ENCODE results near the gene RBM17.
A peak's percentile ranks its signal among the peaks of the same experiment; 100 is the strongest.

Gene RBM17

DNA sequence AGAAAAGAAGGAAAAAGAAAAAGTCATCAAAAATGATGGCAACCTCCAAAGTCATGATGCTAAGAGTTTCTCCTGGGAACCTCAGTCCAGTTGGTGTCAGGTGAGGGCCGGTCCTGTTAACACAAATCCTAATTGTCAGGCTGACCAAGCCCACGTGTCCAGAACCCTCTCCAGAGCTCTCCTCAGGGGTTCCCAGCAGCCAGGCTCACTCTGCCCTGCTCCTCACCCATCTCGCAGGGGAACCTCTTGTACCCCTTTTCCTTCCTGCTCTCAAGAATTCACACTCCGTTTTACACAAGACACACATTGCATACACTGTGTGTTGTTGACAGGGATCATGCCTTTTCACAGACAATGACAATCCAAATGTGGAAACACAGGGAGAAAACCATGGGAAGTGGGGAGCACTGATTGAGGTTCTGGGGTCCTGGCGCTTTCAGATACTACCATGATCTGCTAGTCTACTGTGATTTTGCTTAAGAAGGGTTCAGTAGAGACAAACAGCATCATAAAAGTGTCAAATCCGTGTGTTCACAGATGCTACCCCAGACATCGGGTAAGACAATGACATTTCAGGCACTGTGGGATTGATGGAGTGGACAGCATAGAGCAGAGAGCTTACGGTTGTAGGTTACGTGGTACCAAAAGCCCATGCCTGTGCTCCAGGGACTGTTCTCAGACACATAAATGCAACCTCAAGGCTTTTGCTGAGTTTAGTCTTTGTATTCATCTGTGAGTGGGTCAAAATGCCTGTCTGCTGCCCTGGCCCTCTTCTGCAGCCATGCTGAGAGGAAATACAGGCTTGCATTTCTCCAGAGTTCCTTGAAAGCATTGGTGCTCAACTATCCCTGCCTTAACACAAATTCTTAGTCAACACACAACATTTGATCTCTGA is 42.7 kb upstream of the RBM17 start:
- no peak for ATAC-seq (ENCODE audit: insufficient read depth, low read depth)
- Histone ChIP-seq H3K27me3 (ENCODE audit: insufficient read depth, low read length, poor library complexity) (peaks cover 22% of the 10 kb centered on the region), H3K9ac (ENCODE audit: low read depth, low read length) (no peak overlapping the region), H4K20me1 (ENCODE audit: insufficient read depth, low read length) (peaks cover 12% of the 10 kb centered on the region), H3K27ac (ENCODE audit: low read length) (no peak overlapping the region), H3K9me3 (ENCODE audit: insufficient read depth, low read length, severe bottlenecking) (no peaks in the 10 kb centered on the region), H2AFZ (ENCODE audit: low read depth, low read length) (no peak overlapping the region), H3K4me1 (ENCODE audit: insufficient read depth, low read length) (peaks cover 31% of the 10 kb centered on the region), H3K79me2 (ENCODE audit: insufficient read depth, low read length) (no peaks in the 10 kb centered on the region), H3K36me3 (ENCODE audit: insufficient read depth, low read length) (no peaks in the 10 kb centered on the region), H3K4me2 (ENCODE audit: insufficient read depth, low read length) (no peak overlapping the region), H3K4me3 (ENCODE audit: low read depth in 1 of 2, low read length in 2 of 2) (no peak overlapping the region)
- no peak for DNase-seq
- TF ChIP-seq CTCF (IDR thresholded peaks at IDR 0.05; ENCODE audit: borderline replicate concordance, extremely low read depth, low read length, poor library complexity, severe bottlenecking), result no peak
- peak; percentile 69 for TF ChIP-seq EZH2 (IDR thresholded peaks at IDR 0.05; ENCODE audit: borderline replicate concordance, low read depth, low read length, severe bottlenecking)

DNA sequence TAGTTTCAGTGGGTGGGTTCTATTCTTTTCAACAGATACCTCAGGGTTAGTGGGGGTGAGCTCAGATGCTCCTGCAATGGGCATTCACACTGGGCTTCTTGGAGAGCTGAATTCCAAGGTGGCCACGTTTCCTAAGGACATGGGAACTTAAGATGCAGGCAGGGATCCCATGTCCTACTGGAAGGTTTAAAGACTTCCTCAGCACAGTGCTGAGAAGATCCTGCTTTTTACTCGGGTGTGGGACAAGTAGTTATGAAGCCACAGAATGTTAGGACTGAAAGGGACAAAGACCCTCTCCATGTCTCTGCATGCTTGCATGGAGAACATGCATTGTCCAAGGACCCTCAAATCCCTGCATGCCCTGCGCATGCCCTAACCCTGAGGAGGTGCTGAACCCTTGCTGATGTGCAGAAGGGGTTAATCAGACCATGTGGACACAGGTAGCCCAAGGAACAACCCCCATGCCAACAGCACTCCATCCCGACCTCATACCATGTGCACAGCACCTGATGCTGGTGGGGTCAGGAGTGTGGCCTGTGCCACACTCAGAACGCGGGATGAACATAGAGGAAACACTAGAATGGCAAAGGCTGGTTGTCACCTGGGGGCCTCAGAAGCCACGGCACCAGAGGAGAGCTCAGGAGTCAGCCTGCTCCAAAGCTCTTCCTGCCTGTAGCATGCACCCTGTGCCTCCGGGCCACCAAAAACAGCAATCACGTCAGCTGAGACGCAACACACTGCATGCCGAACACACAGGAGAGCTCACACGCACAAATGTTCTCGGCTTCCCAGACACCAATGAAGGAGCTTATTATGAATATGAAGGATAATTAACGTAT is 41.8 kb upstream of the RBM17 start:
- no peak overlapping the region for H3K4me3 ChIP-seq (ENCODE audit: low read depth in 1 of 2, low read length in 2 of 2)
- ATAC-seq (ENCODE audit: insufficient read depth, low read depth) (no peak), DNase-seq (no peak)
- H2AFZ ChIP-seq (ENCODE audit: low read depth, low read length), result no peak overlapping the region
- no peak overlapping the region for H3K4me2 ChIP-seq (ENCODE audit: insufficient read depth, low read length)
- H3K27ac ChIP-seq (ENCODE audit: low read length), result no peak overlapping the region
- peaks cover 39% of the 10 kb centered on the region for H3K4me1 ChIP-seq (ENCODE audit: insufficient read depth, low read length)
- no peak overlapping the region for H3K9ac ChIP-seq (ENCODE audit: low read depth, low read length)
- H3K27me3 ChIP-seq (ENCODE audit: insufficient read depth, low read length, poor library complexity), result peaks cover 22% of the 10 kb centered on the region
- H3K36me3 ChIP-seq (ENCODE audit: insufficient read depth, low read length), result no peaks in the 10 kb centered on the region
- no peaks in the 10 kb centered on the region for H3K79me2 ChIP-seq (ENCODE audit: insufficient read depth, low read length)
- H3K9me3 ChIP-seq (ENCODE audit: insufficient read depth, low read length, severe bottlenecking), result no peaks in the 10 kb centered on the region
- H4K20me1 ChIP-seq (ENCODE audit: insufficient read depth, low read length), result peaks cover 12% of the 10 kb centered on the region
- TF ChIP-seq CTCF (IDR thresholded peaks at IDR 0.05; ENCODE audit: borderline replicate concordance, extremely low read depth, low read length, poor library complexity, severe bottlenecking) (no peak), EZH2 (IDR thresholded peaks at IDR 0.05; ENCODE audit: borderline replicate concordance, low read depth, low read length, severe bottlenecking) (no peak)

- peaks cover 24% of the 10 kb centered on the region for H3K27me3 ChIP-seq (ENCODE audit: insufficient read depth, low read length, poor library complexity)
These were observed 41.0 kb upstream of the RBM17 start for GRCh38 chr10:6047847-6048246.

More at GRCh38 chr10:6047847-6048246, 41.0 kb upstream of the RBM17 start:
- Histone ChIP-seq H3K79me2 (ENCODE audit: insufficient read depth, low read length) (no peaks in the 10 kb centered on the region), H3K36me3 (ENCODE audit: insufficient read depth, low read length) (no peaks in the 10 kb centered on the region), H2AFZ (ENCODE audit: low read depth, low read length) (no peak overlapping the region), H3K27ac (ENCODE audit: low read length) (no peak overlapping the region), H3K9ac (ENCODE audit: low read depth, low read length) (no peak overlapping the region), H3K4me1 (ENCODE audit: insufficient read depth, low read length) (peaks cover 47% of the 10 kb centered on the region), H3K4me3 (ENCODE audit: low read depth in 1 of 2, low read length in 2 of 2) (no peak overlapping the region), H4K20me1 (ENCODE audit: insufficient read depth, low read length) (peaks cover 12% of the 10 kb centered on the region), H3K9me3 (ENCODE audit: insufficient read depth, low read length, severe bottlenecking) (no peaks in the 10 kb centered on the region), H3K4me2 (ENCODE audit: insufficient read depth, low read length) (no peak overlapping the region)
- TF ChIP-seq EZH2 (IDR thresholded peaks at IDR 0.05; ENCODE audit: borderline replicate concordance, low read depth, low read length, severe bottlenecking) (no peak), CTCF (IDR thresholded peaks at IDR 0.05; ENCODE audit: borderline replicate concordance, extremely low read depth, low read length, poor library complexity, severe bottlenecking) (no peak)
- ATAC-seq (ENCODE audit: insufficient read depth, low read depth), result no peak
- DNase-seq, result no peak

Data from DND-41 (cell line).